Kidney capillary endothelial cell (primary cell): ENCODE data around the gene FUT8.
"Not testable (repeated sequence)": the region's sequence is repeated elsewhere in the genome, so short reads cannot be mapped to it uniquely, and the experiment has no call there.

Experiments used
- DNase-seq: peaks from one replicate; pipeline ENCODE4 v3.0.0-alpha.2; 2018; ENCODE audit warnings: low spot score

FUT8 gene

GRCh38 chr14:65716813-65717212, 304.3 kb downstream of the FUT8 start:
- DNase-seq: not testable (repeated sequence)

GRCh38 chr14:65717384-65717915, 304.9 kb downstream of the FUT8 start:
- not testable (repeated sequence) for DNase-seq

- no peak for DNase-seq
These were observed 306.1 kb downstream of the FUT8 start for GRCh38 chr14:65718629-65719028.

GRCh38 chr14:65720171-65720570, 307.6 kb downstream of the FUT8 start:
- no peak for DNase-seq

GRCh38 chr14:65720743-65721142, 308.2 kb downstream of the FUT8 start:
- no peak for DNase-seq

GRCh38 chr14:65723348-65723747, 310.8 kb downstream of the FUT8 start:
- DNase-seq: no peak

GRCh38 chr14:65728604-65729003, 316.1 kb downstream of the FUT8 start:
- no peak for DNase-seq

- no peak for DNase-seq
These were observed 317.0 kb downstream of the FUT8 start for GRCh38 chr14:65729566-65729965.

GRCh38 chr14:65731933-65732506, 319.5 kb downstream of the FUT8 start:
- no peak for DNase-seq

- no peak for DNase-seq
These were observed 325.8 kb downstream of the FUT8 start for GRCh38 chr14:65738339-65738738.

- DNase-seq: no peak
These were observed 333.1 kb downstream of the FUT8 start for GRCh38 chr14:65745396-65746190.

- no peak for DNase-seq
These were observed 336.3 kb downstream of the FUT8 start for GRCh38 chr14:65748796-65749195.

- DNase-seq: no peak
These were observed 336.8 kb downstream of the FUT8 start for GRCh38 chr14:65749287-65749686.

GRCh38 chr14:65750906-65751305, 338.4 kb downstream of the FUT8 start:
- no peak for DNase-seq

GRCh38 chr14:65751510-65751909, 339.0 kb downstream of the FUT8 start:
- DNase-seq: no peak

- no peak for DNase-seq
These were observed 340.5 kb downstream of the FUT8 start for GRCh38 chr14:65753061-65753460.

- DNase-seq: no peak
These were observed 342.8 kb downstream of the FUT8 start for GRCh38 chr14:65755331-65755730.

GRCh38 chr14:65756880-65757279, 344.4 kb downstream of the FUT8 start:
- no peak for DNase-seq

- no peak for DNase-seq
These were observed 356.6 kb downstream of the FUT8 start for GRCh38 chr14:65769151-65769550.

- no peak for DNase-seq
These were observed 358.2 kb downstream of the FUT8 start for GRCh38 chr14:65770681-65771080.

- DNase-seq: no peak
These were observed 358.7 kb downstream of the FUT8 start for GRCh38 chr14:65771271-65771670.

GRCh38 chr14:65772466-65772865, 359.9 kb downstream of the FUT8 start:
- DNase-seq: no peak

GRCh38 chr14:65772921-65773574, 360.5 kb downstream of the FUT8 start:
- no peak for DNase-seq
